Superior temporal gyrus (tissue), 1 donor: ENCODE results near the gene SLC35F4.
A peak's percentile ranks its signal among the peaks of the same experiment; 100 is the strongest.
"Not testable (repeated sequence)": the region's sequence is repeated elsewhere in the genome, so short reads cannot be mapped to it uniquely, and the experiment has no call there.

Source experiments
- DNase-seq: peaks from one replicate; pipeline ENCODE4 v3.0.0-alpha.2; 2016; ENCODE audit errors: extremely low spot score

Gene SLC35F4

DNA sequence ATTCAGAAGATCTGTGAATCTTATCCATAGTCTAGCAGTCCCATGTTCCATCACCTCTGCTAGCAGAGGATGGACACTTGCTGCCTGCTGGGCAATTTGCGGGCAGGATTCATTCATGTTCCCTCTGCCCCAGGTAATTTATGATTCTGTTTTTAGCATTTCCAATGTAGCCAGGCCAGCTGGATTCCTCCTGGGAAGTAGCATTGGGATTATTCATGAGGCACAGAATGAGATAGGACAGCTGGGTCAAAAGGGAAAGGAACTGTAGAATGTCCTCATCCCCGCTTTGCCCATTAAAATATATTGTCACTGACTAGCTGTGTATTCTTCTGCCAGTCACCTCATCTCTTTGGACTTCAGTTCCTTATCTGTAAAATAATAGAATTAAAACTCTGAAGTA is 68.7 kb downstream of the SLC35F4 start:
- DNase-seq: no peak

DNA sequence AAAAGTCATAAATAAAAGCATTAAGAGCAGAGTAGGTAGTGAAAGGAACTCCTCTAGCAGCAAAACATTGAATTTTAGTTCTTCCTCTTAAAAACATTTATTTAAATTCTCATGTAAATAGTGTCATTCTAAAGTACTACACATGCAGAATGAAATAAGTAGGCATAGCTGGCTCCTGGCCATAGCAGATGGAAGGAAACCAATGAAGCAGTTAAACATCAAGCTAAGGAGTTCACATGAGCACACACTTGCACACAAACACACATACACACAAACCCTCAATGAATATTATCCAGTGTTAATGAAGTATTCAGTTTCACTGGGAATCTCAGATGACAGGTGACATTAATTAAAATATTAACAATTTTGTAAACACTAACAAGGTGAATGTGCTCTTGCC is 69.3 kb downstream of the SLC35F4 start:
- no peak for DNase-seq

DNA sequence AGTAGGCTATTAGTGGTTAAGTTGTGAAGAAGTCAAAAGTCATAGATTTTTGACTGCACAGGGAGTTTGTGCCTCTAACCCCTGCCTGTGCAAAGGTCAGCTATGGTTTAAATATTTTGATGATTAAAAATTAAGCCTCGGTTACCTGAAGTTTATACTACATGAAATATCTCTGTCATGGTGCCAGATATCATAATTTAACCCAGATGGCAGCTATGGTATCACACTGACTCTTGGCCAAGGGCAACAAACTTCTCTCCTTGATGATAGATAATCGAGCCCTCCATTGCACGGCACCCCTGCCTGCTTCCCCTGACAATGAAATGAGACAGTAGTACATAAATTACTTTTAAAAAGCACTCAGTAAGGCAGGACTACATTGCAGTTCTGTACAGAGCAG is 80.8 kb downstream of the SLC35F4 start:
- DNase-seq: no peak

DNA sequence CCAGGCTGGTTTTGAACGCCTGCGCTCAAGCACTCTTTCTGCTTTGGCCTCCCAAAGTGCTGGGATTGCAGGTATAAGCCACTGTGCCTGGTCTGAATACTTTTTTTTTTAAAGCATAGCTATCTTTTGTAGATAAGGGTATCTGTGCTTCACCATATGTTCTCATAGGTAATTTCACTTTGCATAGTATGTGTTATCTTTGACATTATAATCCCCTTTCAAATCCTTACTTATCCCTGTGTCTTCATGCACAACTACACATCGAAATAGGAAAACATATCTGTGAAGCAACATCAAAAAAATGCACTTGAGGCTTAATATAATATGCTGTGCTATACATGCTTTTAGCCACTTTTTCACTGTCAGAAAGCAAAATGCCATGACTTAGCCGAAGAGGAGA is 94.1 kb downstream of the SLC35F4 start:
- DNase-seq: no peak

DNA sequence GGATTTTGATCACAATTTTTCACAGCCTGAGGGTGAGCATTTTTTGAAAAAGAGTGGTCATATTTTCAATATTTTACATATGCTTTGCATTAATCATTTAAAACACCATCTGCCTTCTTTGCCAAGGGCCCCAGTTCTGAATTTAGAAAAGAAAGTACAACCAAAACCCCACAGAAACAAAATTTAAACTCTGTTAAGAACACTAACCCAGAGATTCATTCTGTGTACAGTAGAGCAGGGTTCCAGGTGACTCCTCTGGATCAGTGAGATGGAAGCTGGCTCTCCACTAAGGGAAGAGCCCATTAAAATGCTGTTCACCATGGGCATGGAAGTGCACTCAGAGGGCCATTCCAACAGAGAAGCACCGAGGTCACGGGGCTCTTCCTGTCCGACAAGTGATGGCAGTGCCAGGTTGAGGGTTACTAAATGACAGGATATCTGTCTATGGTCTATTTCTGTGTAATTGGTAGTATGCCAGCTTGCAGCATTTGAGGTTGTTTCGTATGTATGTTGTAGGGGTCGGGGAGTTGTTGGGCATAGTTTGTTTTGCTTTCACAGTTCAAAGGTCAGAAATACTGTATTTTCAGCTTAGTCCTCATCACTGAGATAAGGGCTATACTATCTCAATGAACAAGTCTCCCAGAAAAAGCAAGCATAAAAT is 95.9 kb downstream of the SLC35F4 start:
- no peak for DNase-seq

DNA sequence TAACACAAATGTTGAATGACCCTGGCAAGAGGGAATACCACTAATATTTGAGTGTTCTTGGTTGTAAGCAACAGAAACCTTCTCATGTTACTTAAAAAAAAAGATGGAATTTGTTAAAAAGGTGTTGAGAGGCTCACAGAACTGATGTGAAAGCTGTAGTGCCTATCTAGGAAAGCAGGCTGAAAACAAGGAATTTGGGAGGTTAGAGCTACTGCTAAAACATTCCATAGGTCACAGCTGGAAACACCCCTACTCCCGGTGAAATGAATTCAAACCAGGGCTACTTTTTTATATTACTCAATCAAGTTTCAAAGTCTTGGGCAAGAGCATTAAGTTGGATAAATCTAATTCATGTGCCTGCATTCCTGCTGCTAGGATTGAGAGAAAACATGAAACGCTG is 104.1 kb downstream of the SLC35F4 start:
- DNase-seq: no peak

DNA sequence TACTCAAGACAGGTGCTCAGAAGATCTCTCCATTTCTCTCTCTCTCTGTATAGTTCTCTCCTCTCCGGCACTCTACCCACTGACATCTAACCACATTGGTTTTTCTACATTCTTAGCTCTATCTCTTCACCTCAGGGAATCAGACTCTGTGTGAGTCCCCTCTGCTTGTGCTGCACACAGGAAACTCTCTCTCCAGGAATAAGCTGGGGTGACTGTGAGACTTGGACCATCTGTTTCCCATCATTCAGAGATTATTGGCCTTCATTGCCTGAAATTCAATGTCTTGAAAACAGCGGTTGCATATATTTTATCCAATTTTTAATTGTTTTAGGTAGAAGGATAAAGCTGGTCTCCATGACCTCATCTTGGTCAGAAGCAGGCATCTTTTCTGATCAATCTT is 105.0 kb downstream of the SLC35F4 start:
- DNase-seq: no peak

DNA sequence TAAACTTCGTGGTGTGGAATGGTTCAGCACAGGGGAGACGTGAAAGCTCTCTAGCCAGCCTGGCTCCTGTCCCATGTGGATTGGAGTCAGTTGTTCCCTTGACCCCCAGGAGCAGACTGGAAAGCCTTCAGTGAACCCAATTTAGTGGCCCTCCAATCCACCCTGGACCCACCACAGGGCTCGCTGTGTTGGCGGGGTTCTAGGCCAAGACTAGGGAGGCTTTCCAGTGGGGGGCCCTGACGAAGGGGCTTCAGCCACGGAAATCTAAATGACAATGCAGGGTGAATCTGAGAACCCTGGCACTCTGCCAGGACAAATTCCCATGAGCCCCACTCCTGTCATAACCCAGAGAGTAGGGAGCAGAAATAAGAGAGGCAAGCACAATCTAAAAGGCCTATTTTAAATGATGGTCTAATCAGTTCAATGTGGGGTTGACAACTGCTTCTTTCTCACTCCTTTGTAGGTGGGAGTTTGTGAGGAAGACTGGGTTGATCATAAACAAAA is 110.8 kb downstream of the SLC35F4 start:
- no peak for DNase-seq

DNA sequence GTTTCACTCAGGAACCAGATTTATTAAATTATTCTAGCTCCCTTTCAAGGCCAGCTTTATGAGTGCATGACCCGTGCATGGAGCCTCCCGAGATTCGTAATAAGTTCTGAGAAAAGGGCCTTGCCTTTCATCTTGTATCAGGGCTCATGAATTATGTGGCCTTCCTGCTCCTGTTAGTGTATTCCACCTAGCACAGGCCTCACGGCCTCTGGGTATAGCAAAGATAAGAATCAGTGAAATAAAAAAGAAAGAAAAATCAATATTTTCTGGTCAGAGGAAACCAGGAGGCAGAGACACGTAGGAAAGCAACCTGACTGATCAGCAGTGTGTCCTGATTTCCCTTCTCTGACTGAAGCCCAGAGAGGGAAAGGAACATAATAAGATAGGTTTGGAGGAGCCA is 111.4 kb downstream of the SLC35F4 start:
- DNase-seq: no peak

DNA sequence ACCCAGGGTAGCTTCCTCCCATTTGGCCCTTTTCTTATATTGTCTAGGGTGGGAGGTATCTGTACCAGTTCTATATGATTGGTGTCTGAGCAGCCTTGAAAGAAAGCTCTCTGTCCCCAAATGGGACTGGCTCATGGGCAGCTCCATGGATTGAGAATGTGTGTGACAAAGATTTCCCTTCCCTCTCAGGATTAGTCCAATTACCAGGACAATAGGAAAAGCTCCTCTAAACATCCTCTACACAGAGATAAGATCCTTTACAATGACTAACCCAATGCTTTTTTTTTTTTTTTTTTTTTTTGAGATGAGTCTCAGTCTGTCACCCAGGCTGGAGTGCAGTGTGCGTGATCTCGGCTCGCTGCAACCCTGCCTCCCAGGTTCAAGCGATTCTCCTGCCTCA is 112.1 kb downstream of the SLC35F4 start:
- no peak for DNase-seq

DNA sequence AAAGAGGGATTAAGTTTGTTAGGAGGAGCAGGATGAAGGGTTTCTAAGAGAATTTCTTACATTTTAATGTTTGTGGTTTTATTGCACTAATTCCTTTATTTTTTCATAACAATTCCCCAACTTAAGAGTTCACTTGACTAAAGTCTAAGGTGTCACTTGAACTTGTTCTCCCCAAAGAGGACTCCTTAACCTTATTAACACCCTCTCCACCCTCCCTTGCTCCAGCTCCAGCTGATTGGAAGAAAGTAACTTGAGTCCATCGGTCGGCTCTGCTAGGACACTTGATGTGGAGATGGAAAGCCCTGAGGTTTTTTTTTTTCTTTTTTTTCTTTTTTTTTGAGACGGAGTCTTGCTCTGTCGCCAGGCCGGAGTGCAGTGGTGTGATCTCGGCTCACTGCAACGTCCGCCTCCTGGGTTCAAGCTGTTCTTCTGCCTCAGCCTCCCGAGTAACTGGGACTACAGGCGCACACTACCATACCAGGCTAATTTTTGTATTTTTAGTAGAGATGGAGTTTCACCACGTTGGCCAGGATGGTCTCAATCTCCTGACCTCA is 113.7 kb downstream of the SLC35F4 start:
- DNase-seq: not testable (repeated sequence)

DNA sequence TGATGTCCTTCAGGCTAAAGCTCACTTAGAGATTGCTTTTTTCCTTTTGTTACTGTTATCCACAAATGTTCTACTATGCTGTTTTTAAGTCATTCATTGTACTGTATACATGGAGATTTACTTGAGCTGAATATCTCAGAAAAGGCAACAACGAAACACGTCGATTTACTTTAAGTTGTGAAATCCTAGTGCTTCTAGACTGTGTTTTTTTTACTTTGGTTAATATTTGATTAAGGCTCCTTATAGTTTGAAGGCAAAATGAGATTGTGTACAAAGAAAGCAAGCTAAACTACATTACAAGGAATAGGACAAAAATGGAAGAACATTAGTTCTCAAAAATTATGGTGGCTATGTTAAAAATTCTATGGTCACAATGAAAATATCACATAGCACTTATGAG is 114.5 kb downstream of the SLC35F4 start:
- no peak for DNase-seq

DNA sequence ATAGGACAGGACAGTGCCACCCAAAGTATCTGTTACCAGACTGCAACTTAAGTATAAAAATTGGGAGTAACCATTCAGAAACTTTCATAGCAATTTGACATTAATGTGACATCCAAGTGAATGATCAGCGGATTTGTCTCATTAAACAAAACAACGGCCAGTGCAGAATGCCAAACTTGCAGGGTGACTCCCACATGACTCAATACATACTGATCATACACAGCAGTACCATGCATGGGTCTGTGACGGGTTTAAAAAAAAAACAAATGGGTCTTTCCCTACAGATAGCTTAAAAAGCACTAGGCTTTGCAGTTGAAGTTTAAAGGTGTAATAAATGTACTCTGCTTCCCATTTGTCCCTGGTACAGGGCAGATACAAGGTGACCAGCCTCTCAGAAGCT is 116.6 kb downstream of the SLC35F4 start:
- no peak for DNase-seq

DNA sequence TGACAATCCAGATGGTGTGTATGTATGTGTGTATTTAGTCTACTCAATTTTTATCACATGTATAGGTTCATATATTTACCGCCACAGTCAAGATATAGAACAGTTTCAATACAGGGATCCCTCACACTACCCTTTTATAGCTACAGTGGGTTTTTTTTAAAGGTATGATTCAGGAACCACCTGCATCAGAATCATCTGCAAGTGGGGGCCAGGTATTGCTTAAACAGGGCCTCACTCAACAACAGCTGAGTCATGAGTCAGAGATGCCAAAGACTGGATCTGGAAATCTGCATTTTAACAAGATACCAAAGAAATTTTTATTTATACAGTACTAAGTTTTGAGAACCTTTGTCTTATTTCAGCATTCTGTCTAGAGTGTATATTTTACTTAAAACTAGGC is 117.6 kb downstream of the SLC35F4 start:
- no peak for DNase-seq

DNA sequence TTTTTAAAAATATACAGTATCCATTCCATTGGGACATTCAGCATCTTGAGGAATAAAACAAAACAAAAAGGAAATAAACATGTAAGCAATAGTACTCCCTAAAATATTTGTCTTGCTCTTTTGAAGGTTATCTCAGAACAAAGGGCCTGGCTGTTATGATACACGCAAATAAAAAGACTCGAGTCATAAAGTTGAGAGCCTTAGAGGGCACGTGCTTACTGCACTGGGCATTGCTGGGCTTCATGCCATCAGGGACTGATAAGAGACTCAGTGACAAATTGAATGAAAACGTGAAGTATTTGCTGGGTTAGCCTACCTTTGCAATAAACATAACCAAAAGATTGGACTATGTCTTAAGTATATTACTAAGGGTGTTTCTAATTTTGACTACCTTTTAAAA is 118.9 kb downstream of the SLC35F4 start:
- DNase-seq: no peak

DNA sequence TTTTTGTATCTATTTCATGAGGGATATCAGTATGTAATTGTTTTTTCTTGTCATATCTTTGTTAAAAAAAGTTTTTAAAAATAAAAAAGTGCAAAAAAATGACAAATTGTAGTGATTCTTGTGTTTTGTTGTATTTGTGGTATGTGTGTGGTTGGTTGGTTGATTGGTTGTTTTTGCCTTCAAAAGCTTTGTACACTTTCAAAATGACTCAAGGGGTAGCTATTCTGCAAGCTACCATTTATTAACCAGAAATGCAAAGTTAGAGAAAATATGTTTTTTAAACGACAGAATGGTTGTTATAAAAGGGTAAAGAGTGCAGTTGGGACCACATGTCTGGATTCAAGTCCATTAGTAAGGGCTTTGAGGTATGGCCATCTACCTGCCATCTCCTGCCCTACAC is 119.3 kb downstream of the SLC35F4 start:
- no peak for DNase-seq

DNA sequence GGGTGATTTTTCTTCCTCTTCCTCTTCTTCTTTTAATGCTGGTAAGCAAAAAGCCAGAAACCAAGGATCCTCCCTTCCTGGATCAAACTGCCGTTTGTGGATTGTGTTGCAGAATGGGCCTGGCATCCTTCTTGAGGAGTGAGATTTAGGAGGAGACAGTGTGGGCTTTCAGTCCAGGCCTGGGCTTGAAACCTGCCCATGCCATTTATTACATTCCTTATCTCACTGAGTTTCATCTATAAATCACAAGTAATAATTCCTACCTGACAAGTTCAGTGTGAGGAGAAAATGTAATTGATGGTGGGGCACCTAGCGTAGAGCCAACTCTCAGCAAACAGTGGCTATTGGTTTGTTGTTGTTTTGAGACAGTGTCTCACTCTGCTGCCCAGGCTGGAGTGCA is 126.4 kb downstream of the SLC35F4 start:
- no peak for DNase-seq

DNA sequence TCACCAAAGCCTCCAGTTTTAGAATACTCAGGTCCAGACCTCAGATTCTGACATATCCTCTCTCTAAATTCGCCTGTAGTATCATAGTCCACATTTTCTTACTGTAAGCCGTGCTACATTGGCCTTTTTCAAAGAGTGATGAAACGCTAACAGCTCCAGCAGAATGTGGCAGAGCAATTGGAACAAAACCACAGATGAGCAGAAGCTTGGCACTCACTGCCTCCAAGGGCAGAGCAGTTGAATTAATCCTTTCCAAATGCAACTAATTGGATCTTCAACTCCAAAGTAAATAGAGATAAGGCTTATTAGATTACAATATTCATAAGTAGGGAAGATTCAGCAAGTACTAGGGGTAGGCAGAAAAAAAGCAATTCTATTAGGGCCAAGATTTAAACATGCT is 128.3 kb downstream of the SLC35F4 start:
- DNase-seq: no peak

DNA sequence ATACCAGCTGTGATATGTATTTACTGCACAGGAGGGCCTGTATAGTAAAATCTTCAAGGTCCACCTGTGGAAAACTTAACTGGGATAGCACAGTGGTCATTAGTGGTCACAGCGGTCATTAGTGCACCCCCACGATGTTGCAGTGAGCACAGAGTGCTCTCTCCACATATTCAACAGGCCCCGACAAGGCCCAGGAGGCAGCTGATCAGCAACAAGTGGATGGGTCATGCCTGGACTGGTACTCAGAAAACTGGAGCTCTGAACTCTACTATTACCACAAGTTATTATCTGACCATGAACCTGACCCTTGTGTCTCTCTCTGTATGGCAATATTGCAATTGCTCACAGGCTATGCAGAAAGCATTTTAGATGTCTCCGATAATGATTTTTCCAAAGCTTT is 129.5 kb downstream of the SLC35F4 start:
- DNase-seq: no peak

DNA sequence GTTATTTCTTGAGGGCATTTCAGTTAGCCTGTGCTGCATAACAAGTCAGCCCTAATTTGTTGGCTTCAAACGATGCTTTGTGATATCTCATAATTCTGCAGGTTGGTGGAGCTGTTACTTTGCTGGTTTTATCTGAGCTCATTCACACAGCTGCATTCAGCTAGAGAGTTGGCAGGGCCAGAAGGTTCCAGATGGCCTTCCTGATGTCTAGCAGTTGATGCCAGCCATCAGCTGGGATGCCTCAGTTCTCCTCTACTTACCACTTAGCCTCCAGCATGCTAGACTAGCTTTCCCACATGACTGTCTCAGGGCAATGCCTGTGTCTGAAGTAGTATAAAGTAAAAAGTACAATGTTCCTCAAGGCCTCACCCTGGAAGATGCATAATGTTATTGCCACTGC is 130.6 kb downstream of the SLC35F4 start:
- DNase-seq: no peak

DNA sequence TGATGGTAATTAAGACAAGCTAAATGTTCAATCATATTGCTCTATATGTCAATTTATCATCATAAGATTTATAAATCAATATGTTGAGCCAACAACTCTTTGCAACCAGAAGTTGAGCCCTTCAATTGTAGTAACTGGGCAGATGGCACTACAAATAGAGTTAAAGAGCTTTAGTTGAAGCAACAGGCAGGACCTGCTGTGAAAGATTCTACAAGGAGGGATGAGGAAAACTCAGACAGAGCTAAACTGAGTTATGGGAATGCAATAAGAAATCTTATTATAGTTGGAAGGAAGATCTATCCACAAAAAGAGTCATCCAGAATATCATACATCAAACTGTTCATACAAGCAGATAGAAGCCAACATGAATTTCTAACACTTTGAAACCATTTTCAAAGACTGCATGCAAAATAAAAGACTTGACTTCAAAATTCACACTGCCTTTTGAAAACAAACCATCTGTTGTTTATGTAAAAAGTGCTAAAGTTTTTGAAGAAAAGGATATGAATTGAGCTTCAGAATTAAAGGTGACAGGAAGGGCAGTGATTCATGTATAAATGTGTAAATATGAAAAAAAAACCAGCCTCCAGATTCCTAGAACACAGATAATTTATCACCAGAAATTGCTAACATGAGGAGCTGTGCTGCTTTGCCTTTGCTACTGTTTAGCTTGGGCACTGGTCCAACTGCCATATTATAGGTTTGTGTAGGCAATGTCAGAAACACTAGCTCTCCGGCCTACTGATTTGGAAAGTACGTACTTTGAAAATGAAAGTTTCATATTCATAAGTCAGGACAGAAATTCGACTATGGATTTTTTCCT is 133.2 kb downstream of the SLC35F4 start:
- peak; percentile 34 for DNase-seq

DNA sequence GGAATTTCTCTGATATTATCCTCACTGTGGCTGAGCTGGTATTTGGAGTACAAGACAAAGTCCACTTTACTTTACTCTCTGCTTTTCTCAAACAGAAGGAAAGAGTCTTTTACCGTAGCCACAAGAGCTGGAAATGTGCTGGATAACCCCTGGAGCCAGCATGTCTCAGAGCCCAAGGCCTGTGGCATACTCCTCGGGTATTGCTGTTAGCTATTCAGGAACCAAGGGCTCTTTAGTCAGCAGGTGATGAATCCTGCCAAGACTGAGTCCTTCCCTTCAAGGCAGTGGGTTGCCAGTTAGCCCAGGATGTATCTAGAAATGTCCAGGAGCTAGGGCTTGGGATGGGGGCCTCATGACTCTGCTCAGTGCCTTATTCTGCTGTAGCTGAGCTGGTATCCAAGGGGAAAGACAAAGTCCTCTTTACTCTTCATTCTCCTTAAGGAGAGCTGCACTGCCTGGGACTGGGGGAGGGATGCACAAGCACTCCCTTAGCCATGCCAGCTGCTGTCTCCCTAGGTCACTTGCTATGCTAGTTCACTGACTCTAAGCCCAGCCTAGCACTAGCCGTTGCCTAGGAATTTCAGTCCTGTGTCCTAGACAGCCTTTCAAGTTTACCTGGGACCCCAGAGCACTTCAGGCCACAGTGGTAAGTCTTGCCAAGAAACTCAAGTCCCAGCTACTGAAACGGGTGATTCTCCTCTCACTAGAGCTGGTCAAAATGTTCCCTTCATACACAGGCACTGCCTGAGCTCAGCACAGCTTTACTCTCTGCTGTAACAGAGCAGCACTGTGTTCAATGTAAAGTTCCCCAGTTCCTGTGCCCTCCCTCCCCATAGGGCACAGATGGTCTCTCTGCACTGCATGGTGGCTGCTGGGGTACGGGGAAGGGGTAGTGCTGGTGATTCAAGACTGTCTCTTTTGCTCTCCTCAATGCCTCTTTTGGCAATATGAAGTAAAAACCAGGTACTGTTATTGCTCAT is 136.4 kb downstream of the SLC35F4 start:
- DNase-seq: no peak
